ENCODE measurements around the gene NKTR.

The NKTR gene

DNA sequence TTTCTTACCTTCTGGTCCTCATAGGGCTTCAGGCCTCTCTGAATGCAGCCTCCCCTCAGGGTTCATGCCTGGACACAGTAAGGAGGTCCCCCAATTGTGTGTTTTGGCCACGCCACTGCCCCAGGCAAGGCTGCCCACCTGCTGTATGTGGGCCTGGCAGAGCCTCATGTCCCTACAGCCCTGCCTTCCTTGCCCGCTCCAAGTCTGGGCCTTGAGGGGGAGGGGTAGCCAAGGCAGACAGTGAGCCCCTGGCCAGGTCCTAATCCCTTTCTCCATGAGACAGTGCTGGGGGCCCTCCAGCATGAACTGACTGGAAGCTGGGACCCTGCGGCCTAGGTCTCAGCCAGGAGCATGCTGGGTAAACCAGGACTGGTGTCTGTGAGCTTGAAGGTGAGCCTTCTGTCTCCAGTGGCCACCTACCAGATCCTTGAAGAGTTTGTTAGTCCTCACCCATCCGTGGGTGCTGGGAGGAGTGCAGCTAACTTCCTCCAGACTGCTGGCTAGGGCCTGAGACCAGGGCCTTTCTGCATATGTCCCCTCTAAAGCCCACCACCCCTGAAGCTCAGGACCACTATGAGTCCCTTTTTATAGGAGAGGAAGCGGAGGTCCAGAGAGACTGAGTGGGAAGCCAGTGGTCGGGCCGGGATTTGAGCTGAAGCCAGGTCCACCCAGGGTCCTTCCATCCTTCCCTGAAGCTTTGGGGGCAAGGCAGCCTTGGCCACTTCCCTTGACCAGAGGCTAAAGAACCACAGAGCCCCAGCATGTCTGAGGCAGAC lies 61.7 kb downstream of the NKTR start:
- DNase-seq (ENCODE audit: low spot score), result peak; percentile 2

- no peak for DNase-seq (ENCODE audit: low spot score)
Measured at GRCh38 chr3:42662813-42663535, 62.5 kb downstream of the NKTR start.

DNA sequence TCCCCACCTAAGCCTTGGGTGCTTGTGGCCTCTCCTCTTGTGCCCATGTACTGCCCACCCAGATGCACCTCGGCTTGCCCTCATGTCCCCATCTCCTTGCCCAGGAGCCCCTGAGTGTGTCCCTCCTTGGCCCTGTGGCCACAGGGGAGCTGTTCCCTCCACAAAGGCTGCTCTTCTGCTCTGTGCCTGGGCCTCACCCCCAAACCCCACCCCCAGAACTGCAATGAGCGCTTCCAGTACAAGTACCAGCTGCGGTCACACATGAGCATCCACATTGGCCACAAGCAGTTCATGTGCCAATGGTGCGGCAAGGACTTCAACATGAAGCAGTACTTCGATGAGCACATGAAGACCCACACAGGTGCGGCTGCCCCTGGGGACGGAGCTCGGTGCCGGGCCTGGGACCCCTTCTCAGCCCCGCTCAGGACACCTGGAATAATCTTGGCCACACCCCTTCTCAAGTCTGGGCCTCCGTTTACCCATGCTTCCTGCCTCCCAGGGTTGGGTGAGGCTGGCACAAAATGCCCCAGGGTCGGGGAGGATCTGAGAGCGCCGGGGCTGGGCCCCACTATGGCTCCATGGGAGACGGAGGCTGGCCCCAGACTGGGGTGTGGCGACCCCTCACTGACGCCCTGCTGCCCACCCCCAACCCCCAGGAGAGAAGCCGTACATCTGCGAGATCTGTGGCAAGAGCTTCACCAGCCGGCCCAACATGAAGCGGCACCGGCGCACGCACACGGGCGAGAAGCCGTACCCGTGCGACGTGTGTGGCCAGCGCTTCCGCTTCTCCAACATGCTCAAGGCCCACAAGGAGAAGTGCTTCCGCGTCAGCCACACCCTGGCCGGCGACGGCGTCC lies 63.3 kb downstream of the NKTR start:
- no peak for DNase-seq (ENCODE audit: low spot score)

- no peak for DNase-seq (ENCODE audit: low spot score)
Measured at GRCh38 chr3:42664438-42664803, 63.9 kb downstream of the NKTR start.

GRCh38 chr3:42665050-42665878 lies 64.8 kb downstream of the NKTR start:
- DNase-seq (ENCODE audit: low spot score), result peak; percentile 4

DNA sequence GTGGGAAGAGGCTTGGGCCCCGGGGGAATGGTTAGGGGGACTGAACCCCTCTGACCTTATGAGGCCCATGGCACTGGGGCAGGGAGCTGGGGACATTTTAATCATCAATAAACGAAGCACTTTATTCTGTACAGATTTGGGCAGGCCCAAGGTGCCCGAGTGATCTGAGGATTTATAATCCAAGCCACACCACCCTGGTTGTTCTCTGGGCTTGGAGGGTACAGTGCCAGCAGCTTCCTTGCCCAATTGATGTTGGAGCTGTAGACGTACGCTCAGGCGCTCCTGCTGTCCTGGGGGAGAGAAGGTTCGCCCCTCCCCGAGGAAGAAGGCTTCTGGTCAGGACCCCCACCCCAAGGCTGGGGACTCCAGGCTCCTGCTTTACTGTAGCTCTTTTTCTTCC lies 65.5 kb downstream of the NKTR start:
- DNase-seq (ENCODE audit: low spot score), result no peak

DNA sequence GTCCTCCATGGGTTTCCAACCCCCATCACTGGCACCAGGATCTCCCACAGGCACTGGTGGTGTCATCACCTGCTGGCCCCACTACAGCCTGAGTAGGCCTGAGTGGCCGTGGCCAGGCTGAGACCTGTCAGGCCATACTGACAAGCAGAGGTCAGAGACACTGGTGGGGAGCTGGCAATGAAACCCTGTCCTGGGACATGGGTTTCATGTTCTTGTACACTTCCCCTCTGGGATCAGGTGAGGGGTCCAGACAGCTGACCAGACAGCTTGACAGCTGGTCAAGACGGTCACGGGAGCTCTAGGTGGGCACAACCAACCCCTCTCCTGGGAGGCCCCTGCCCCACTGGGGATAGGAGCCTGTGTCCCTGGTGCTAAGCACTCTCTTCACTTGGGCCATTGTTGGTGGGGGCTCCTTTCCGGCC lies 66.1 kb downstream of the NKTR start:
- no peak for DNase-seq (ENCODE audit: low spot score)

- no peak for DNase-seq (ENCODE audit: low spot score)
Measured at GRCh38 chr3:42667096-42667522, 66.6 kb downstream of the NKTR start.

DNA sequence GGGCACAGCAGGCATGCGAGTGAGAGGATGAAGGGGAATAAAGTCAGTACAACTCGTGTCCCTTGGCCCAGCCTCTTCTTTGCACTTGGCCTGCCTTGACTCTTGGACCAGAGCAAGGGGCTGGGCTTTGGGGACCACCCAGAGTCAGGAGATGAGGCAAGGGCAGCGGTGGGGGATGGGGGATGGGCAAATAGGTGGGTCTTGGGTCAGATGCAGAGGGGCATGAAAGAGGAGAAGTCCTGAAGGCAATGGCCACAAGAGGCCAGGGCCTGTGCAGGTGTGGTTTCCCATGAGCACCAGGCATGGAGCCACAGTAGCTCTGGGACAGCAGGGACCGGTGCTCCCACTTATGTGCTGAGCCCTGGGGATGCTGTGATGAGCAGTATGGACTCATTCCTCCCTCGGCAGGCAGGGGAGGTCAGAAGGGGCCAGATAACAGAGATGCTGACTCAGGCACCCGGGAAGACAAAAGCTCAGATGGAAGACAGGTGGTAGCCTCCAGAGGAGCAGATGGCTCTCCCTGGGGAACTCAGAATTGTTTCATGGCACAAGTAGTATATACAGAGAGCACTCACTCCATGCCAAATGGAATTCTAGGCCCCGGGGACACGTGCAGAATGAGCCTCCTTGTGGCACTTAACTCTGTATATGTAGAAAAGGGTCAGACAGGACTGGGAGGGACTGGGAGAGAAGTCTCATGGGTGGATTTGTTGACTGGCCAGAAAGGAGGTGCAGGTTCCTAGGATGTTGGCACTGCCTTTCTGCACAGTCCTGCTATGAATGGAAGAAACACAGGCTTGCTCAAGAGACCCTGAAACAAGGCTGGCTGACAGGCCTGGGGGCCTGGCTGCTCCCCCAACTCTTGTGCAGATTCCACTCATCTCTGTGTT lies 67.3 kb downstream of the NKTR start:
- DNase-seq (ENCODE audit: low spot score), result no peak

GRCh38 chr3:42668413-42668760 lies 67.9 kb downstream of the NKTR start:
- DNase-seq (ENCODE audit: low spot score), result no peak

- DNase-seq (ENCODE audit: low spot score), result no peak
Measured at GRCh38 chr3:42668793-42669217, 68.3 kb downstream of the NKTR start.

DNA sequence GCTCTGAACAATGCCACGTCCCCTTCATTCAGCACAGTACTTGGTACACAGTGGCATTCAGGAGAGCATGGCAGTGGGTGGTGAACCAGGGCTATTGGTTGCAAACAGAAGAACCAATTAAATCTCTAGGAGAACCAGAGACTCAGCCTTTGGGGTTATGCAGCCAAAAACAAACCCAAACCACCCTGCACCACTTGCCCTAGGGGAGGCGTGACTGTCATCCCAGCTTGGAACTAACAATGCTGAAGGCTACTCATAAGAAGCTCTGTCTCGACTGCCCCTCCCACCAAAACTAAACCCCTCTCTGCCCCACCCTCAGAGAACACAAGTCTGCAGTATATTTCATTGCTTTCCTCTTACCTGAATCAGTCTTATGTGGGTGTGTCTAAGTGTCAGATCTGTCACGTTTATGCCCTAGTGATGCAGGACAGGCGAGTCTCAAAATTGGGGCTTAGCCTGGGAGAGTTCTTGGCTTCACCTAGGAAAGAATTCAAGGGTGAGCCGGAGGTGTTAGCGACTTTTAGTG lies 69.6 kb downstream of the NKTR start:
- no peak for DNase-seq (ENCODE audit: low spot score)

GRCh38 chr3:42670670-42671069 lies 70.2 kb downstream of the NKTR start:
- no peak for DNase-seq (ENCODE audit: low spot score)

GRCh38 chr3:42672515-42672914 lies 72.0 kb downstream of the NKTR start:
- DNase-seq (ENCODE audit: low spot score), result no peak

GRCh38 chr3:42673082-42673481 lies 72.6 kb downstream of the NKTR start:
- no peak for DNase-seq (ENCODE audit: low spot score)

- DNase-seq (ENCODE audit: low spot score), result no peak
Measured at GRCh38 chr3:42674146-42674545, 73.7 kb downstream of the NKTR start.

GRCh38 chr3:42675909-42676308 lies 75.4 kb downstream of the NKTR start:
- DNase-seq (ENCODE audit: low spot score), result no peak

GRCh38 chr3:42678447-42678846 lies 78.0 kb downstream of the NKTR start:
- DNase-seq (ENCODE audit: low spot score), result no peak

DNA sequence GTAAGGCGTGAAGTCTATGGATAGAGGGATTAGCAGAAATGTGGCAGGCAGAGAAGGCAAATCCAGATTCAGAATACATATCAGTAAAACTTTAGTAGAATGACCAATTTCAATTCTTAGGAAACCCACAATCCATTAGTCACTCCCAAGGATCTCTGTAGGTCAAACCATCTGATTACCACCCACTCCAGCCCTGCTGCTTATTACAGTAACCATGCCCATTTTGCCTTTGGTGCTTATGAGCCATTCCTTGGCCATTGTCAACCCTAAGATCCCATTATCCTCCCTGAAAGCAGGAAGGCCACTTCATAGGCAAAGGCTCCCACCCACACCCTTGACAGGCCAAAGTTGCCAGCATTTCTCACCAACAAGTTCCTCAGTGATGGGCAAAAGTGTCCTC lies 79.8 kb downstream of the NKTR start:
- no peak for DNase-seq (ENCODE audit: low spot score)

- no peak for DNase-seq (ENCODE audit: low spot score)
Measured at GRCh38 chr3:42680806-42681205, 80.3 kb downstream of the NKTR start.
